AG10803 (cell line): ENCODE measurements around the gene CCDC157.

Experiments
- DNase-seq: peaks from one replicate; pipeline ENCODE4 v3.0.0; 2010; ENCODE audit warnings: low read depth
- H3K4me3 ChIP-seq: 2 replicates; pipeline ENCODE4 v1.5.1; 2011; ENCODE audit warnings: mild to moderate bottlenecking, low read length, control low read depth
- CTCF ChIP-seq: conservative IDR thresholded peaks from 2 replicates; pipeline ENCODE4 v1.5.1; 2011; ENCODE audit warnings: mild to moderate bottlenecking, low read length, control low read depth, inconsistent platforms

CCDC157 gene

GRCh38 chr22:30326255-30326705, 30.5 kb upstream of the CCDC157 start:
- TF ChIP-seq CTCF: no peak
- DNase-seq: no peak
- H3K4me3 ChIP-seq: peak overlapping the region; percentile 84

GRCh38 chr22:30326706-30327362, 30.0 kb upstream of the CCDC157 start, which contains the start of gene TBC1D10A:
TSS of gene TBC1D10A (minus strand) at chr22:30326941. CDS start at chr22:30326881, 60 bp downstream.
- TF ChIP-seq CTCF: no peak
- H3K4me3 ChIP-seq: peak within 1 kb of the TSS; percentile 84
- DNase-seq: peak; percentile 89

DNA sequence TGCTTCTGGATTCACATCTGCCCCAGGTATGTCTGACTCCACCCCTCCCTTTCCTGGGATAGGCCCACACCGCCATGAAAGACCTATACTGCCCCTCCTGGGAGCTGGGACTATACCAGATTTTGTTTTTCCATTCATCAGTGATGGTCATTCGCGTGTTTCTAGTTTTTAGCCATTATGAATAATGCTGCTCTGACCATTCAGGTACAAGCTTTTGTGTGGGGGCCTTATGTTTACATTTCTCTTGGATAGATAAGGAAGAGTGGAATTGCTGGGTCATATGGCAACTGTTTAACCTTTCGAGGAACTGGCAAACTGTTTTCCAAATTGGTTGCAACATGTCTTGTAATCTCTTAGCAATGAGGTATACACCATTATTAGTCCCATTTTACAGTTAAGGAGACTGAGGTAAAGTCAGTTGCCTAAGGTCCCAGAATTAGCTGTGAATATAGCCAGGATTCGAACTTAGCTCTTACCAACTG, 28.9 kb upstream of the CCDC157 start:
- DNase-seq: no peak
- no peak for TF ChIP-seq CTCF
- H3K4me3 ChIP-seq: no peak overlapping the region

GRCh38 chr22:30328466-30329049, 28.2 kb upstream of the CCDC157 start:
- TF ChIP-seq CTCF: no peak
- no peak overlapping the region for H3K4me3 ChIP-seq
- peak; percentile 52 for DNase-seq

DNA sequence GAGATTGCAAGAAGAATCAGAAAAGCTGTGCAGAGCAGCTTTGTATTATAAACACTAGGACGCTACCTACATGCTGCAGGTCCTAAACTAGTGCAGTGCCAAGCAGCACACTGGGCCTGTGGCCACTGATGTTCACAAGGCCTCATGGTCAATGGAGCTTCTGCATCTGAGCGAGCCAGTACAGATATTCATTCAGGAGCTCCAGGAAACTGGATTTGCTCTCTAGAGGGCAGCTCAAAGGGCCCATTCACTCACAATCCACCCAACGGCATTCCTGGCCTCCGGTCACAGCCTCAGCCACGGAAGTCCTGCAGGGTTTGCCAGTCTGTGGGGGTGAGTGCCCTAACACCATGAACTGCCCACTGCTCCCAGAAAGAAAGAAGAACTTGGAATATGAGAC, 24.3 kb upstream of the CCDC157 start:
- TF ChIP-seq CTCF: no peak
- DNase-seq: no peak

GRCh38 chr22:30332994-30333706, 23.7 kb upstream of the CCDC157 start:
- DNase-seq: no peak

More for the DNA sequence above, 24.3 kb upstream of the CCDC157 start:
- H3K4me3 ChIP-seq: no peak overlapping the region

More at GRCh38 chr22:30332994-30333706, 23.7 kb upstream of the CCDC157 start:
- no peak overlapping the region for H3K4me3 ChIP-seq
- no peak for TF ChIP-seq CTCF
